Stomach (tissue), 4 donors: ENCODE results near the gene HECW1.

ENCODE experiments used
- CTCF ChIP-seq, 7 experiments: fragments of 450-650 bp in 4 of 7; fragments of 200-600 bp in 3 of 7; sonication (generic) in 3 of 7; IDR thresholded peaks; one replicate each; pipeline ENCODE4 v1.5.1; 2016 to 2019; ENCODE audit warnings: antibody characterized with exemption in 7 of 7, control low read depth in 2 of 7, mild to moderate bottlenecking in 1 of 7
- POLR2A ChIP-seq, 4 donors: fragments of 450-650 bp; IDR thresholded peaks; one replicate each; pipeline ENCODE4 v1.6.1; 2016; ENCODE audit warnings: antibody characterized with exemption in 4 of 4, control low read depth in 2 of 4, mild to moderate bottlenecking in 1 of 4, moderate library complexity in 1 of 4

GRCh38 chr7:43337191-43337590 lies 224.7 kb downstream of the HECW1 start:
- TF ChIP-seq POLR2A (IDR thresholded peaks at IDR 0.05): no peak
- no peak for TF ChIP-seq CTCF (IDR thresholded peaks at IDR 0.05)
